ENCODE results near the gene STRN3.
"Not testable (repeated sequence)": the region's sequence is repeated elsewhere in the genome, so short reads cannot be mapped to it uniquely, and the experiment has no call there.

Gene STRN3

GRCh38 chr14:31026077-31026449 is at the start of gene STRN3:
STRN3 (minus strand) TSS chr14:31026379; CDS start chr14:31026185, 194 bp downstream.
- no peak for DNase-seq

DNA sequence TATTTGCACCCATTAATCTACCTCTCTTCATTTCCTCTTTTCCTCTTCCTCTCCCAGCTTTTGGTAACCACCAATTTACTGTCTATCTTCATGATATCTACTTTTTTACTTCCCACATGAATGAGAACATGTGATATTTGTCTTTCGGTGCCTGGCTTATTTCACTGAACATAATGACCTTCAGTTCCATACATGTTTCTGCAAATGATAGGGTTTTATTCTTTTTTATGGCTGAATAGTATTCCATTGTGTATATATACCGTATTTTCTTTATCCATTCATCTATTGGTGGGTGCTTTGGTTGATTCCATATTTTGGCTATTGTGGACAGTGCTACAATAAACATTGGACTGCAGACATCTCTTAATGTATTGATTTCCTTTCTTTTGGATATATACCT is 49.0 kb upstream of the STRN3 start:
- no peak for DNase-seq

DNA sequence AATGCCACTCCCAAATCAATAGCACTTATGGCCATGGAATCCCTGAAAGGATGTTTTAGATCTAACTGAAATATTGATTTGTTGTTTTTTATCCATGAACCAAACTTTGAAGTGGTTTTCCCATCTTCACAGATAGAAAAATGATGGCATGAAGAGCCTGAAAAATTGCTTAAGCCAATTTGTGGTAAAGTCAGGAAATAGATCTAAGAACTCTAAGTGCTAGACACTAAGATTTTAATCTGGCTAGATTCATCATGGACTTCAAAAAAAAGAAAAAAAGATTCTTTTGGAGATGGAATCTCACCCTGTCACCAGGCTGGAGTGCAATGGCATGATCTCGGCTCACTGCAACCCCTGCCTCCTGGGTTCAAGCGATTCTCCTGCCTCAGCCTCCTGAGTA is 45.0 kb upstream of the STRN3 start:
- DNase-seq = no peak

- no peak for DNase-seq
Measured at GRCh38 chr14:31070431-31070830, 44.3 kb upstream of the STRN3 start.

- no peak for DNase-seq
Measured at GRCh38 chr14:31069343-31069742, 43.2 kb upstream of the STRN3 start.

DNA sequence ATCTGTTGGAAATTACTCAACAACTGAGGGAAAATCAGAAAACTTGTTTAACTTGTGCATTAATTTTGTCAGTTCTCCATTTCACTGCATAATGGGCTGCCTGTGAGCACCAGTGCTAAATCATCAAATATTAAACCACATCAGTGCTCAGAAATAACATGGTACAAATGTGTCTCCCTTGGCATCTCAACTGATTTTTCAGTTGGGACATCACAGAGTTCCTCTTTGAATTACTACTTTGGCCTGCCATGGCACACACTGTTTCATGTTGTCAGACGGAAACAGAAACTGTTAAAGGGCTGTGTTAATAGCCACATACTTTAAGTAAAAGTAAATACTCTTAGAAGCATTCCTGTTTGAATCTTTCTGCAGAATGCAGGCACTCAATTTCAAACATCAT is 42.1 kb upstream of the STRN3 start:
- no peak for DNase-seq

DNA sequence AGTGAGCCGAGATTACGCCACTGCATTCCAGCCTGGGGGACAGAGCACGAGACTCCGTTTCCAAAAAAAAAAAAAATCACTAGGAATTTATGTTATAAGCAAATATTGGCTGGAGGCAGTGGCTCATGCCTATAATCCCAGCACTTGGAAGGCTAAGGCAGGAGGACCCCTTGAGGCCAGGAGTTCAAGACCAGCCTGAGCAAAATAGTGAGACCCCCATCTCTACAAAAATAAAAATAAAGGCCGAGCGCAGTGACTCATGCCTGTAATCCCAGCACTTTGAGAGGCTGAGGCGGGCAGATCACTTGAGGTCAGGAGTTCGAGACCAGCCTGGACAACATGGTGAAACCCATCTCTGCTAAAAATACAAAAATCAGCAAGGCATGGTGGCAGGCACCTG is 36.7 kb upstream of the STRN3 start:
- not testable (repeated sequence) for DNase-seq

- DNase-seq = no peak
Measured at GRCh38 chr14:31060253-31060875, 34.2 kb upstream of the STRN3 start.

DNA sequence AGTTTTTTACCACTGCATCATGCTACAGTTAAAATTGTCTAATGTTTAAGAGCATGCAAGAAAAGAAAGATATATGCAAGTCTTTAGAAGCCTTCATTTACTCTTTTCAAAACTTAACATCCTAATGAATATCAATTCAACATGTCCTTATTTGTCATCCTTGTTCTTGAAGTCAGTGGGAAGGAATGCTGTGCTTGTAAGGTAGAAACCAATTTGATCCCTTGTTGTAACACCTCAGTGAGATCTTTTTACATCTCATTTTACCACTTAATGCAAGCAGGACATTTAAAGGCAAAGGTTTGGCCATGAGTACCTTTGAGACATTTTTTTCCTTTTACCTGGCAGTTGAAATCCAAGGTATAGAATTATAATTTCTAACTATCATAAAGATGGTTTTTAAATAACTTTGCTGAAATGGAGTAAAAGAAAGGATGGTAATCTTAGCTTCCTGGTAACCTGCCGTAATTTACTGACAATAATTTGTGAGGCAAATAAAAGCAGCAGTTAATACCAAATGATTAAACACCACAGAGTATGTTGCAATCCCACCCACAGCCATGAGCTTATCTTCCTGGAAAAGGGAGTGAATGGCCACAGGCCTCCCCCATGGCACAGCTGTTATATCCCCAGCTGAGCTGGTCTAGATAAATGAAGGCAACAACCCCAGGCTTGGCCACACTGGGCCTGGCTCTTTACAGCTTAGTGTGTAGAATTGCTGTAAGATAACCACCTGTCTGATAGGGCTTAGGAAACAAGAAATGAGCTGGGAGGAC is 33.2 kb upstream of the STRN3 start:
- no peak for DNase-seq

DNA sequence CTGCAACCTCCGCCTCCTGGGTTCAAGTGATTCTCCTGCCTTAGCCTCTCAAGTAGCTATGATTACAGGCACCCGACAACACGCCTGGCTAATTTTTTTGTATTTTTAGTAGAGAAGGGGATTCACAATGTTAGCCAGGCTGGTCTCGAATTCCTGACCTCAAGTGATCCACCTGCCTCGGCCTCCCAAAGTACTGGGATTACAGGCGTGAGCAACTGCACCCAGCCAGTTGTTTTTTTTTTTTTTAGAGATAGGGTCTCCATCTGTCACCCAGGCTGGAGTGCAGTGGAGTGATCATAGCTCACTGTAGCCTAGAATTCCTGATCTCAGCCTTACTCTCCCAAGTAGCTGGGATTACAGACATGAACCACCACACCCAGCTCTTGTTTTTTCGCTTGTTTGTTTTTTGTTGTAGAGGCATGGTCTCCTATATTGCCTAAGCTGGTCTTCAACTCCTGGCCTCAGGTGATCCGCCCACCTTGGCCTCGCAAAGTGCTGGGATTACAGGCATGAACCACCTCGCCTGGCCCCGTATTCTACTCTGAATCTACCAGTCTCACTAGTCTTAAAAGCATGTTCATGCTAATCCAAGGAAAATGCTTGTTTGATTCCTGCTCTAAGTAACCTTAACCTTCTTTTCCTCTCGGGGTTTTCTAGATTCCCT is 31.7 kb upstream of the STRN3 start:
- no peak for DNase-seq

GRCh38 chr14:31057035-31057434 is 30.9 kb upstream of the STRN3 start:
- no peak for DNase-seq

GRCh38 chr14:31052905-31053586 is 26.9 kb upstream of the STRN3 start:
- DNase-seq = not testable (repeated sequence)

DNA sequence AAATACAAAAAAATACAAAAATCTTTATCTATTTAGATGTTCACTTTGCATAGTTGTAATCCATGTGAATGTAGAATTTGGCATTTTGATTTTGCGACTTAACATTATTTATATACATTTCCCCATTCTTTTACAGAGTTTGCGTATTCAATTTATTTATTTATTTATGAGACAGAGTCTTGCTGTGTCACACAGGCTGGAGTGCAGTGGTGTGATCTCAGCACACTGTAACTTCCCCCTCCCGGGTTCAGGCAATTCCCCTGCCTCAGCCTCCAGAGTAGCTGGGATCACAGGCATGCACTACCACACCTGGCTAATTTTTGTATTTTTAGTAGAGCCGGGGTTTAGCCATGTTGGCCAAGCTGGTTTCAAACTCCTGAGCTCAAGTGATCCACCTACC is 25.3 kb upstream of the STRN3 start:
- no peak for DNase-seq

- no peak for DNase-seq
Measured at GRCh38 chr14:31051023-31051422, 24.8 kb upstream of the STRN3 start.

DNA sequence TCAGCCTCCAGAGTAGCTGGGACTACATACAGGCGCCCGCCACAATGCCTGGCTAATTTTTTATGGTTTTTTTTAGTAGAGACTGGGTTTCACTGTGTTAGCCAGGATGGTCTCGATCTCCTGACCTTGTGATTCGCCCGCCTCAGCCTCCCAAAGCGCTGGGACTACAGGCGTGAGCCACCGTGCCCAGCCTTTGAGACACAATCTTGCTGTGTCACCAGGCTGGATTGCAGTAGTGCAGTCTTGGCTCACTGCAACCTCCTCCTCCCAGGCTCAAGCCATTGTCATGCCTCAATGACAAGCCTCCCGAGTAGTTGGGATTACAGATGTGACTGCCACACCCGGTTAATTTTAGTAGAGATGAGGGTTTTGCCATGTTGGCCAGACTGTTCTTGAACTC is 21.3 kb upstream of the STRN3 start:
- DNase-seq = no peak

GRCh38 chr14:31045501-31046080 is 19.4 kb upstream of the STRN3 start:
- DNase-seq = no peak

- DNase-seq = no peak
Measured at GRCh38 chr14:31043379-31043778, 17.2 kb upstream of the STRN3 start.

- not testable (repeated sequence) for DNase-seq
Measured at GRCh38 chr14:31042893-31043292, 16.7 kb upstream of the STRN3 start.

DNA sequence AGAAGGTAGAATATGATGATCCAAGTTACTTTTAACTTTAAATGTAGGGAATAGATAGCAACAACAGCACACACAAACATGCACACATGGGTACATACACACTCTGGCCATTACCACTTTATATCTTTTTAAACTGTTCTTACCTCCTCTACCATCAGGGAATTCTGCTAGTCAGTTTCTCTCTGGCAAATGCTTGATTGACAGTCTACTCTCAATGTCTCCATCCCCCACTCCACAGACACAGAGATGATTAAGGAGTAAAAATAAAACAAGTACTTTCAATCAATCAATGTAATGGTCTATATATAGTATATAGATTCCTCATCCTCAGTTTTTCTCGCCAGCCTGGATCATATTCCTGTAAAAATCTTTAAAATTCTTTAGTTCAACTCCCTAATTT is 16.1 kb upstream of the STRN3 start:
- DNase-seq = no peak

DNA sequence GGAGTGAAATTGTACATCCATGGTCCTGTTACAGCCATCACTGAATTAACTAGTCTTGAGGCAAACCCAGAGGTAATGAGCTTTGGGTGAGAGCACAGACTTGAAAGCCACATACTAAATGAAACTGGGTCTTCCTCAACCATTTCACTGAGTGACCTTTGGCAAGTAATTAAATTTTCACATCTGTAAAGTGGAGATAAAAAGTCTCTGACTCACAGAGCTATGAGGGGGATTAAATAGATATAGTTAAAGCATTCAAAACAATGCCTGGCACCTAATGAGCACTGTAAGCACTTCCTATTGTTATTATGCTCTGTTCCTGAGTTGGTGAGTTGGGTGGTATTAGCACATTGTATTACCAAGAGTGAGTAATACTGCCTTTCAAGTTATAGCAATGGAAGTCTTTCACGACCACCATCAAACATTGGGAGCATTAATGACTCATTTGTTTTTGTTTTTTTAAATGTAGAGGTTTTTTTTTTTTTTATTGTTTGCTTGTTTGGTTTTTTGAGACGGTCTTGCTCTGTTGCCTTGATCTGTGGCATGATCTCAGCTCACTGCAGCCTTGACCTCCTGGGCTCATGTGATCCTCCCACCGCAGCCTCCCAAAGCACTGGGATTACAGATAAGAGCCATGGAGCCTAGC is 12.5 kb upstream of the STRN3 start:
- no peak for DNase-seq

GRCh38 chr14:31037709-31038221 is 11.6 kb upstream of the STRN3 start:
- no peak for DNase-seq

DNA sequence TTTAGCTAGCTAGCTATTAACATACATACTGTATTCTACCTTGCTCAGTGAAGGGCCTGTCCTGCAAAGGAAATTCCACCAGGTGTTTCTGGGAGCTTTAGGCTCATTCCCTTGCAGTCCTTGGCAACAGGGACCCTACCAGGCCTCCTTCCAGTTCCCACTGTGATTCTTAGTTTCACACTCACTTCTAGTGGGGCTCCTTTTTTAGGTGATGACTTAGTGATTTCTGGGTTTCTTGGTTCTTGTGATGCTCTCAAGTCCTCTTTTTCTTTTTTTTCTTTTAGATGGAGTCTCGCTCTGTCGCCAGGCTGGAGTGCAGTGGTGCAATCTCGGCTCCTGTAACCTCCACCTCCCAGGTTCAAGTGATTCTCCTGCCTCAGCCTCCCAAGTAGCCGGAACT is 10.4 kb upstream of the STRN3 start:
- DNase-seq = no peak

Measured in GOT3 (cell line).